ENCODE results near the gene CT47C1.
"Not testable (repeated sequence)": the region's sequence is repeated elsewhere in the genome, so short reads cannot be mapped to it uniquely, and the experiment has no call there.

The CT47C1 gene

DNA sequence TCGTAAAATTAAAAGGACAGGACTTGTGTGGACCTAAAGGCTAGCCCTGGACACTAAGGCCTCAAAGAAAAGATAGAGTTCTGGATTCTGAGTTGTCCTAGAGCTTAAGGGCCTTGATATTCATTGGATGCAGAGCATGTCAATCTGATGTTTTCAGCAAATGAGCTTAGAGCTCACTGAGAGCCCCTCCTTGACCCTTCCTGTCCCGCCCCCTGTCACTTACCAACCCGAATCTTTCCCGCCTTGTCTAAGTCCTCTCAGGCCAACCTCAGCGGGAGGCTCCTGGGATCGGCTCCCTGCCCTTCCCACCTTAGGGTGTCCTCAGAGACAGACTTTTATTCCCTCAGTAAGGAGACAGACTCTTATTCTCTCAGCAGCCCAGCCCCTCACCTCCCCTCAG lies at the start of gene CT47C1:
Gene CT47C1 (plus strand): TSS at position 250 of the 400 bp plus-strand sequence. CDS start 233 bp downstream, outside the sequence.
- no peak for DNase-seq (ENCODE audit: low read depth)

DNA sequence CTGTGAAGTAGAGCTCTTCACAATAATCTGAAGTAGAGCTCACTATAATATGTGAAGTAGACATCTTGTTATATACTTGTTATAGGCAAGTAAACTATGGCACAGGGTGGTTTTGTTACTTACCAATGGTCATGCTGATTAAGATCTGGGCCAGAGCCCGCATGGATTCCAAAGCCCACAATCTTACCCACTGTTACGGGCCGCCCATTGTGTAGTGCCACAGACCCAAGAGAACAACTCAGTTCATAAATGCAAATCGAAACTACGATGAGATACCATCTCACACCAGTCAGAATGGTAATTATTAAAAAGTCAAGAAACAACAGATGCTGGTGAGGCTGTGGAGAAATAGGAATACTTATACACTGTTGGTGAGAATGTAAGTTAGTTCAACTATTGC lies 46.9 kb upstream of the CT47C1 start:
- no peak for DNase-seq (ENCODE audit: low read depth)

DNA sequence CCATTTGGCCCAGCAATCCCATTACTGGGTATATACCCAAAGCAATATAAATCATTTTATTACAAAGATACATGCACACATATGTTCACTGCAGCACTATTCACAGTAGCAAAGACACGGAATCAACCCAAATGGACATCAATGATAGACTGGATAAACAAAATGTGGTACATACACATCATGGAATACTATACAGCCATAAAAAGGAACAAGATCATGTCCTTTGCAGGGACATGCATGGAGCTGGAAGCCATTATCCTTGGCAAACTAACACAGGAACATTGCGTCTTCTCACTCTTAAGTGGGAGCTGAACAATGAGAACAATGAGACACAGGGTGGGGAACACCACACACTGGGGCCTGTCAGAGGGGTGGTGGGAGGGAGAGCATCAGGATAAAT lies 46.4 kb upstream of the CT47C1 start:
- not testable (repeated sequence) for DNase-seq (ENCODE audit: low read depth)

DNA sequence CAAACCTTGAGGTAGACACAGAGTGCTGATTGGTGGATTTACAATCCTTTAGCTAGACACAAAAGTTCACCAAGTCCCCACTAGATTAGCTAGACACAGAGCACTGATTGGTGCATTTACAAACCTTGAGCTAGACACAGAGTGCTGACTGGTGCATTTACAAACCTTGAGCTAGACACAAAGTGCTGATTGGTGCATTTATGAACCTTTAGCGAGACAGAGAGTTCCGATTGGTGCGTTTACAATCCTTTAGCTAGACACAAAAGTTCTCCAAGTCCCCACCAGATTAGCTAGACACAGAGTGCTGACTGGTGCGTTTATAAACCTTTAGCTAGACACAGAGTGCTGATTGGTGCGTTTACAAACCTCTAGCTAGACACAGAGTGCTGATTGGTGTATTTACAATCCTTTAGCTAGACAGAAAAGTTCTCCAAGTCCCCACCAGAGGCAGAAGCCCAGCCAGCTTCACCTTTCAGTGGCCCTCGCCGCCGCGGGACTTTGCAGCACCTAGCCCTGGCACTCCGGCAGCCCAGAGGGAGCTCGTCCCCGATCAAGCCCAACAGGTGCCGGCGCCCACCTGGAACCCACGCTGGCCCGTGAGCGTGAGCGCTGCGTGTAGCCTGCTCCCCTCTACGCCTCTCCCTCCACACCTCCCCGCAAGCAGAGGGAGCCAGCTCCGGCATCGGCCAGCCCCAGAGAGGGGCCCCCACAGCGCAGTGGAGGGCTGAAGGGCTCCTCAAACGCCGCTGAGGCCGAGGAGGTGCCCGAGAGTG lies 44.6 kb upstream of the CT47C1 start:
- not testable (repeated sequence) for DNase-seq (ENCODE audit: low read depth)

DNA sequence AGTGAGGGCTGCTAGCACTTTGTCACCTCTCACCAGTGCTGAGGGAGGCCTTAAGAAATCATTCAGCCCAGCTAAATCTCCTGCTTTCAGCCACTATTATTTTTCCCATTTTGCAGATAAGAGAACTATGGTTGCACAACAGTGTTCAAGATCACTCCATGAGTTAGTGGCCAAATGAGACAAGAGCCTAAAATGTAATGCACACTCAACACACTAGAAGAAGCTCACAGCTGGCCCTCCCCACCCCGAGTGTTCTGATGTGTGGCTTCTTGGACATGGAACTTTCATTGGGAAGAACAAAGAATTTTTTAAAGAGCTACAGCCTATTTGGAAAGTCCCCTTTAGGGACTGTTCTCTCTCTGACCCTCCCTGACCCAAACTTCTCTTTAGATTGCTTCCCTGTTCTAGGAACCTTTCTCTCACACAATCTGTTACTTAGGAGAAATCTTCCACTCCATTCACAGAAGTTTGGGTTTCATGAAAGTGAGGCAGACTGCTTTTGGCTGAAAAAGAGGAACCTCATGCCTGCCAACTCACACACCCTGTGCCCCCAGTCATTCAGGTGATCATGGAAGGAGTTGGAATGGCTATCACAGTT lies 44.0 kb upstream of the CT47C1 start:
- no peak for DNase-seq (ENCODE audit: low read depth)

DNA sequence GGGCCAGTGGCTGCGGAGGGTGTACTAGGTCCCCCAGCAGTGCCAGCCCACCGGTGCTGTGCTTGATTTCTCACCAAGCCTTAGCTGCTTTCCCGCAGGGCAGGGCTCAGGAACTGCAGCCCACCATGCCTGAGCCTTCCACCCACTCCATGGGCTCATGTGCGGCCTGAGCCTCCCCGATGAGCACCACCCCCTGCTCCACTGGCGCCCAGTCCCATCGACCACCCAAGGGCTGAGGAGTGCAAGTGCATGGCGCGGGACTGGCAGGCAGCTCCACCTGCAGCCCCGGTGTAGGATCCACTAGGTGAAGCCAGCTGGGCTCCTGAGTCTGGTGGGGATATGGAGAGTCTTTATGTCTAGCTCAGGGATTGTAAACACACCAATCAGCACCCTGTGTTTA lies 43.1 kb upstream of the CT47C1 start:
- DNase-seq (ENCODE audit: low read depth) = not testable (repeated sequence)

DNA sequence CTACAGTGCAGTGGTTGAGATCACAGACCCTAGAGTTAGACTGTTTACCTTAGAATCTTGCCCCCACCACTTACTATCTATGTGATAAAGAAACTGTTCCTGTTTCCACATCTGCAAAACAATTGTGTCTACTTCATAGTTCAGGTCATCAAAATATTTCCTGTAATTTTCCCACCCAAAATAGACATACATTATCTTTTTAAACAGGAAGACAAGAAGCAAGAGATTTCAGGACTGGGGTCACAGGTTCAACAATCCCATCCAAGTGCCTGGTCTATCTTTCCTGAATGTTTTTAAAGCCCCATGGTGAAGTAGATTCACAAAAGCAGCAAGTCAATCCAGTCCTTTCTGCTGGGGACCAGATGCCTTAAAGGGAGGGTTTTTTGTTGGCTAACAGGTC lies 41.8 kb upstream of the CT47C1 start:
- DNase-seq (ENCODE audit: low read depth) = no peak

DNA sequence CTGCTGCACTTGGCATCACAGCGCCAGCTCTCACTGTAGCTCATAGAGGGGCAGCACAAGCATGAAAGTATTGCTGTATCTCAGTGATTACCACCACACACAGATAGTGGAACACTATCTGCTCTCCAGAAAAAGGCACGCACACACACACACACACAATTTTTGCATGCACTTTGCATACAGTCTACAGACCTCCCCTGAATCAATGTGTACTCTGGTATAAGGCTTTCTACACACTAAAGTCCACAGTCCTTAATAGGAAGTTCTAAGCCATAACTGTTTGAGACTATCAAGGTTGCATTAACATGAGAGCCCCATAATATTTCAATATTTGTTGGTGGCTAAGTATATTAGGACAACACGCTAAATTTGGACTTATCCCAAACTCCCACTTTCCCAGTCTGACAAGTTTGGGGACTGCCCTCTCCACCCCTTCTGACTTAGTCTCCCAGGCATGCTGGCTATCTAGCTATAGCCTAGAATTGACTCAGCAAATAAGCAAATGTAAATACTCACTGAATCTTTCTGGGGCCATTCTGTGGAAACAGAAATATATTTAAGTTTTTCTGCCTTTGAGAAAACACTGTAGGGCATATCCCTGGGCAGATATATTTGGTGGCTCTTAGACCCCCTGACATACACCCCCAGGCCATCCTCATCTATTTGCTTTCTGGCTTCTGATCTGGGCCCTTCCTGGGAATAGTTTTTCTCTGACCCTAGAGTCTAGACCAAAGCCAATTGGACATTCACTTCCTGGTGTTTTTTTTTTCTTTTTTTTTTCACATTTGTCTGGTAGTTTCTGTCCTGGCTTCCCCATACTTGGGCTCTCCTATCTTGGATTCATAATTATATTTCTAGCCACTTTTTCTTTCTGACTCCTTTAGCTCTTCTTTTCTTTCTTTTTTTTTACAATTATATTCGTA lies 36.4 kb upstream of the CT47C1 start:
- DNase-seq (ENCODE audit: low read depth) = no peak

DNA sequence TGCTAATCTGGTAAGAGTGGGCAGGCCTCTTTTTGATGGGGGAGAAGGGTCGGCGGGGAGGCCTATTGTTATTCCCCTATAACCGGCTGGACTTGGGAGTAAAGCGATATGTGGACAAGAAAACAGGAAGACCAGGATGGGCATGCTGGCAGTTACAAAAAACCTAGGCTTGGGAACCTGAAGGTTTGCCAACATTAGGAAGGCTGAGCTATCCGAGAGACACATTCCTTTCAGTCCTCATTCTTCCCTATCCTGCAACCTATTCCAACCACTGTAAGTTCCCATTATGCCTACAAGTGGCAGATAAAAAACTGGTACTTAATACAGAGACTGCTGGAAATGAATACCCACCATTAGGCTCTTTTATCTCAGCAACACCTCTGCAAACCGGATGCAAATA lies 32.4 kb upstream of the CT47C1 start:
- DNase-seq (ENCODE audit: low read depth) = no peak

DNA sequence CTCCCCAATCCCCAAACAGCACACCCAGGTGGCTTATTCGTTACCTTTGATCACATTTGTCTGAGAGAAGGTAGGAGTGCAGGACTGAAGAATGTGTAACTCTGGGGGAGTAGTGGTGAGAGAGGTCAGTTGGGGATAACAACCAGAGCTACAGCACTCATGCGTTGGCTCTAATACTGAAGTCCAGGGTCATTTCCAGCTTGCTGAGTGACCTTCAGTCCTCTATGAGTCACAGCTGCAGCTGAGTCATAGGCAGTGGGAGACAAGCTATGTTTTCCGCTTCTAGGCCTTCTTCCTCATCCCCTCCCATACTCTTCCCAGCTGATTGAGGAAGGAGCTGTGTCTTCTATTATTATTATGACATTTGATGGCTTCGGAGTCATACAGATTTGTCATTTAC lies 31.6 kb upstream of the CT47C1 start:
- no peak for DNase-seq (ENCODE audit: low read depth)

DNA sequence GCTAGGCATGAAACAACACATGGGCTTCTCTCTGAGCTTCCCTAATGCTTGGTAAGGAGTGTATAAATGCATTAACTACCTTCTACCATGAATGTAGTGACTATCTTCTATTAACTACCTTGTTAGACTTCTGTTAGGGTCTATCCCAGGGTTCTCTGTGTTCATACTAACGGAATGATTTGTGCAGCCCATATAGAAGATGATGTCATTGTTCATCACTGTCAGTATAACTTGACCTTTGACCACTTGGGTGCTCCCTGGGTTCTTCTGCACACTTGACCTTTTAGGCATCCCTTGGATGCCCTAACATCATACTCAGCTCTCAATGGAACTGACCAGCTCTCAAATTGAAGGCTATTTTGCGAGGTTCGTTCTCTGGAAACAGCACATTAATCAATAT lies 30.8 kb upstream of the CT47C1 start:
- no peak for DNase-seq (ENCODE audit: low read depth)

DNA sequence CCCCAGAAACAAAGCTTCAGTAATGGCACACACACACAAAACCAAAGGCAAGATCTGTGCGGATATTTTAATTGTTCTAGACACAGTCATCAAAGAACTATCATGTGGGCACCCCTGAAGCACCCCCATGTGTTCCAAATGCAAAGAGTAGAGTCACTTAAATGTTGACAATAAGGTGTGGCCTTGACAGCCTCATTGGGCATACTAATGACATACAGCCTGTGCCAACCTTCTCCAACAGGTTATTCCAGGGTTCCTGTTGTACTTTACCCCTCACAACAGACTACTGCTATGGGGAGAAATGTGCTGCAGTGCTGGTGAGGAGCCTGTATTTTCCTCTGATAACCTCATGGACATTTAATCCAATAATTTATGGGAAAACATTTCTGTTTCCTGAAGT lies 29.8 kb upstream of the CT47C1 start:
- no peak for DNase-seq (ENCODE audit: low read depth)

DNA sequence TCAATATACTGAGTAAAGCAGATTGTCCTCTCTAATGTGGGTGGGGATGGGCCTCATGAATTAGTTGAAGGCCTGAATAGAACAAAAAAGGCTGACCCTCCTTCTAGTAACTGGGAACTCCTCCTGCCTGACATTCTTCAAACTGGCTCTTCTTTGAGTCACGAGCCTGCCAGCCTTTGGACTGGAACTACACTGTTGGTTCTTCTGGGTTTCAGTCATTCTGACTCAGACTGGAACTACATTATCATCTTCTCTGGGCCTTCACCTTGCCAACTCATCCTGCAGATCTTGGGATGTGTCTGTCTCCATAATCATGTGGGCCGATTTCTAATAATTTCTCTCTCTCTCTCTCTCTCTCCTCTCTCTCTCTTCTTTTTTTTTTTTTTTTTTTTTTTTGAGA lies 26.9 kb upstream of the CT47C1 start:
- DNase-seq (ENCODE audit: low read depth) = no peak

DNA sequence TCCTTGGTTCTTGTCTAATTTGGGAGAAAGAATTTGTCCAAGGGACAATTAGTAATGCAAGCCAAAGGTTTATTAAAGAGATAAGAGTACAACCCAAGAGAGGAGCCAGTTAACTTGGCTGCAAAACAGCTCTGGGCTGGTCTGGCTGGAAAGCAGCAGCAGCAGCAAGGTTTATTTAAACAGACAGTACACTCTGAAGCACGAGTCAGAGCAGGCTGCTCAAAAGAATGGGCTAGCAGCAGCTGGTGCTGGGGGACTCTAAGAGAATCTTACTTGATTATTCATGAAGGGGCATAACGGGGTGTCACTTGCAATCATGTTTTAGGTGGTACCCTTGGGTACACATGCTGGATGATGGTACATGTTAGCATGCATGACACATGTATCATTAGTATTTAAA lies 17.1 kb upstream of the CT47C1 start:
- no peak for DNase-seq (ENCODE audit: low read depth)

DNA sequence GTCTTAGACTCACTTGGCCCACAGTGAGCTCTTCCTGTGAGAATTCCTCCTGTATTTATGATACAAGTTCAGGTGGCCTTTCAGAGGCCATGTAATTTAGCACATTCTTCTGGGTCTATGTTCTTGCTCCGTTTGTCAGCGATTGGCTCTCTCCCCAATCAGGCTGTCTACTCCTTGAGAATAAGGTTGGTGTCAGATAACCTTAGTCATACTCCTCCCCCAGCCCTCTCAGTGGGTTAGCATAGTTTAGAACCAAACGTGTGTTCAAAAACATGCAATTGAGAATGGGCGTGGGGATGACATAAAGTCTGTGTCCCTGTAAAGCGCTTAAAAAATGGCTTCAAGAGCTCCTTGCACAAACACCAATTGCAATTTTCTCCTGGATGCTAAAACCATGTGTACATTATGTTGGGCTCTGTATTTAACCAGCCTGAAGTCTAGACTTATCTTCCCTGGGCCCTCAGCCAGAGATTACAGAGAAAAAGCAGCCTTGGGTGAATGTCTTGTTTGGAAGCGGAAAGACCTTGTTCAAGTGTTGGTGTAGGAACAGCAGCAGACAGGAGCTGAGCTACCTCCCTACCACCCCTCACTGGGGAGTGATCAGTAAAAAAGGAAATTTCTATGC lies 9.9 kb upstream of the CT47C1 start:
- no peak for DNase-seq (ENCODE audit: low read depth)

DNA sequence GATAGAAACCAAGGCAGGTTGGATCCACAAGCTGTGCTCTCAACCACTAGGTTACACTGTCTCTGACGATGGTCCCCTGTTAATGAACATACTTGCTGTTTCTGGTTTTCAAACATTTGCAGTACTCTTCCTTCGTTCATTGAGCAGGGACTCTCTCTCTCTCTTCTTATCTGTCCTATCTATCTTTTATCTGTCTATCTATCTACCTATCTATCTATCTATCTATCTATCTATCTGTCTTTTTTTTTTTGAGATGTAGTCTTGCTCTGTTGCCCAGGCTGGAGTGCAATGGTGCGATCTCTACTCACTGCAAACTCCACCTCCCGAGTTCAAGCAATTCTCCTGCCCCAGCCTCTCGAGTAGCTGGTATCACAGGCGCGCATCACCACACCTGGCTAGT lies 9.4 kb upstream of the CT47C1 start:
- DNase-seq (ENCODE audit: low read depth) = no peak

DNA sequence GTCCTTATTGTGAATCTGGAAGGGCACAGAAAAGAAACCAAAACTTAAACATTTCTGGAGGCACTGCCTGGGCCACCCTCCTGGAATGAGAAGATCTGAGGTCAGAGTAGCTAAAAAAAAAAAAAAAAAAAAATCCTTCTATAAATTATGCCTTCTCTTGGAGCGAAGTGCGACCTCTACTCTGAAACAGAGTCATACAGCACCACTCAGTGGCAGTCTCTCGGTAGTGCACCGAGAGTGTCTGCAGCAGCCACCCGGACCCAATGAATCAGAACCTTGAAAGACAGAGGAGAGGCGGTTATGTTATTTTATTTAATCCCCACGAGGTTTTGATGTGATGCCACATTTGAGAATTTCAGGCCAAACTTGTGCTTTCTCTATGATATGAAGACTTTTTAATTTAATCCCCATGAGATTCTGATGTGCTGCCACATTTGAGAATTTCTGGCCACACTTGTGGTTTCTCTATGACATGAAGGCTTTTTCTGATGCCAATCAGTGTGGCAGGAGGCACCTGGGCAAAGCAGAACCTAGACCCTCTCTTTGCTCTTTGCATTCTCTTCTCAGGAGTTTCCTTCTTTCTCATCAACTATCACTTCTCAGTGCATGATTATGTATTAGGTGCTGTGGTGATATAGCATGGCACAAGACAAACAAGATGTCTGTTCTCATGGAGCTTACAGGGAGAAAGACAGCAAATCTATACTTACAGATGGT lies 5.6 kb upstream of the CT47C1 start:
- DNase-seq (ENCODE audit: low read depth) = peak; percentile 6

DNA sequence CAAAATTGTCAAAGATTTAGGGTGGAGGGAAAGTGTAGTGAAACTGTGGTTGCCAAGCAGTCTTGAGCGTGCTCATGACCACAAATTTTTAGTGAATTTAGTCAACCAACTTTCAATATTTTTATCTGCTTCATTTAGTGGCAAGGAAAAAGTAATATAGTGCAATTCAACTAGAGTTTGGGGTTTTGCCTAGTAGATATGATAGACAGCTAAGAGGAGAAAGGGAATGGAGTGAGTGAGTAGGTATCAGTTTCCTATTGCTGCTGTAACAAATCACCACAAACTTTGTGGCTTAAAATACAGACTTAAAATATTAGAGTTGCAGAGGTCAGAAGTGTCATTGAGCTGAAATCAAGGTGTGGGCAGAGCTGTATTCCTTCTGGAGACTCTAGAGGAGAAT lies 3.7 kb upstream of the CT47C1 start:
- DNase-seq (ENCODE audit: low read depth) = no peak

DNA sequence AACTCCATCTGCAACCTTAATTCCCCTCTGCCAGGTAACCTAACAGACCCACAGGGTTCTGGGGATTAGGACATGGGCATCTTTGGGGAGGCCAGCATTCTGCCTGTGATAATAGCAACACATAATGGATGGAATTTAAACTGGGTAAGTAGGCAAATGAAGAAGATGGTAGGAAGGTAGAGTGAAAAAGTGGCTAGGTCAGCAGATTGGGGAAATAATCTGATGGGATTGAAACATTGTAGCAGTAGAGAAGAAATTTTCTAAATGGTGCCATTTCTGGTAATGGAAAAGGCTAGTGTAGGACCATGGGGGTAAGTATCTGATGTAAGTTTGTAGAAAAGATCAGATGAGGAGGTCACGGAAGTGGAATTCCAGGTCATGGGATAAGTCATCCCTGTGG lies 3.0 kb upstream of the CT47C1 start:
- DNase-seq (ENCODE audit: low read depth) = no peak

DNA sequence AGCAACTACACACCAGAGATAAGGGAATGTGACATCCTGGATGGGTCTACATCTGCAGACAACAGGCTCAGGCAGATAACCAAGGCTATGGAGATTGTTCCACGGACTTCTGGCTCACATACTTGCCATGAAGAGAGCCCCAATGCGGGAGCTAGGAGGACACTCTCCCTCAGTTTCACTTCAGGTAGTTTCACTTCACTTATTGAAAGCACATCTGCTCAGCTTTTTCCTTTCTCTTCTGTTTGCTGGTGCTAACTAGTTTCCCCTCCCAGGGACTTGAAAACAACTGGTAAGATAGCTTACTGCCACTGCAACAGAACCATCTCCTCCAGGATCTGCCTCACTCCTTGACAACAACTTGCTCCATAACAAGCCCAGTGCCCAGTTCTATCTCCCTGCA lies 1.4 kb upstream of the CT47C1 start:
- DNase-seq (ENCODE audit: low read depth) = no peak

DNA sequence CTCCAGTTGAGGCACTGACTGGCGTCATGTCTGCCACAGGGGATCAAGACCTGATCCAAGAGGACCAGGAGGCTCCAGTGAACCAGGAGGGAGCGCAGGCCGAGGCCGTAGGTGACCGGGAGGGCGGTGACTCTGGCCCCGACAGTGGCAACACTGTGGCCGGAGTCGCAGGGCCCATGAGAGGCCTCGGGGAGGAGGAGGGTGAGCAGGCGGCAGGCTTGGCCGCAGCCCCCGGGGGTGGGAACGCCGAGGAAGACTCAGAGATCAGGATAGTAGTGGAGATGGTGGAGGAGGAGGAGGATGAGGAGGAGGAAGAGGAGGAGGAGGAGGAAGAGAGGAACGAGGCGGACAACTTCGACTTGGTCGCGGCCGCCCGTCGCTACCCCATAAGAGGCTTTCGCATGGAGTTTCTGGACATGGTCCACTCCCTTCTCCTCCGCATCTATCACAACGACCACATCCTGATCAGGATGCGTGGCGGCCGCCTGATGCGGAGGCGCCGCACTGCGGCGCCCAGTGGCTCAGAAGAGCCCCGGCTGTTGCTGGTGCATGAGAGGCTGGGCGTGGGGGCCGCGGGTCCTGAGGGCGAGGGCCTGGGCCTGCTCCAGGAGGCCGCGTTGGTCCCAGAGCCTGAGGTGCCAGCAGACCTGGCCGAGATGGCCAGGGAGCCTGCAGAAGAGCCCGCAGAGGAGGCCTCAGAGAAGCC lies 560 bp downstream of the CT47C1 start:
- DNase-seq (ENCODE audit: low read depth) = no peak

Data from activated T-cell treated with anti-CD3 and anti-CD28 coated beads for 1 hour (primary cell).